Erythroblast (primary cell): ENCODE measurements around the gene OPCML.

Experiments
- GATA1 ChIP-seq: IDR thresholded peaks from 2 replicates; pipeline ENCODE4 v1.6.1; 2011; ENCODE audit warnings: low read depth, mild to moderate bottlenecking, control low read depth, low read length, moderate library complexity
- POLR2A ChIP-seq: IDR thresholded peaks from 2 replicates; pipeline ENCODE4 v1.6.1; 2011; ENCODE audit warnings: mild to moderate bottlenecking, low read length

- TF ChIP-seq POLR2A (no peak), GATA1 (no peak)
Measured at GRCh38 chr11:132925825-132926469, 606.4 kb downstream of the OPCML start.
